Loucy (cell line): ENCODE data around the gene HPX.

ENCODE experiments used
- EZH2phosphoT487 ChIP-seq: fragments of 200-600 bp; IDR thresholded peaks from 2 replicates; pipeline ENCODE4 v1.6.1; 2018; ENCODE audit warnings: antibody characterized with exemption, mild to moderate bottlenecking, moderate library complexity, borderline replicate concordance
- TF ChIP-seq, protein P1 (sequence below): fragments of 200-600 bp; sonication (generic); conservative IDR thresholded peaks from 2 replicates; pipeline ENCODE4 v1.5.1; 2014; ENCODE audit warnings: mild to moderate bottlenecking, antibody characterized with exemption, low read length

DNA sequence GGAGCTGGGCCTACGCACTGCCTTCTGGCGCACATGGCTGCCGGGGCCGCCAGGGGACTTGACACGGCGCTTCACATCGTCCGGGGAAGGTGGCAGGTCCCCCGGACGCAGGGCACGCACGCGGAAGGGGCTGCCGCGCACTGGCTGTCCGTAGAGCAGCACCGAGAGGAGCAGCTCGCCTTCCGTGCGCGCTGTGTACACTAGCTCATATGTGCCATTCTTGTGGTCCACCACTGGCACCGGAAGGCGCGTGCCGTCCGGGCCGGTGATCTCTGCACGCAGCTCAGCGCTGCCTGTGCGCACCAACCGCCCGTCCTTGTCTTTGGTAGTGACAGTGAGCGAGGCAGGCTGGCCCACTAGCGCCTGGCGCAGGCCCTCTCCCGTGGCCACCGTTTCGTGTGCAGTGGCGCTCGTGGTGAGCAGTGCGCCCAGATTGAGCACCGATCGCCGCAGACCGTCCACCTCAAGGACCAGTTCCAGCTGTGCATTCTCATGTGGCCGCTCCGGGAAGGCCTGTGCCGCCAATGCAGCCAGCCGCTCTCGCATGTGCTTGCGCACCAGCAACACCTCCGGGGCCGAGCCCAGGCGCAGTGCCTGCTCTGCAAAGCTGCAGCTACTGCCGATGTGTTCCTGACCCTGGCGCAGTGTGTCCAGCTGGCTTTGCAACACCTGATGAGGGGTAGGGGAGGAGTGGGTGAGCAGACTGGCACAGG is 15.7 kb upstream of the HPX start:
- TF ChIP-seq, protein P1, sequence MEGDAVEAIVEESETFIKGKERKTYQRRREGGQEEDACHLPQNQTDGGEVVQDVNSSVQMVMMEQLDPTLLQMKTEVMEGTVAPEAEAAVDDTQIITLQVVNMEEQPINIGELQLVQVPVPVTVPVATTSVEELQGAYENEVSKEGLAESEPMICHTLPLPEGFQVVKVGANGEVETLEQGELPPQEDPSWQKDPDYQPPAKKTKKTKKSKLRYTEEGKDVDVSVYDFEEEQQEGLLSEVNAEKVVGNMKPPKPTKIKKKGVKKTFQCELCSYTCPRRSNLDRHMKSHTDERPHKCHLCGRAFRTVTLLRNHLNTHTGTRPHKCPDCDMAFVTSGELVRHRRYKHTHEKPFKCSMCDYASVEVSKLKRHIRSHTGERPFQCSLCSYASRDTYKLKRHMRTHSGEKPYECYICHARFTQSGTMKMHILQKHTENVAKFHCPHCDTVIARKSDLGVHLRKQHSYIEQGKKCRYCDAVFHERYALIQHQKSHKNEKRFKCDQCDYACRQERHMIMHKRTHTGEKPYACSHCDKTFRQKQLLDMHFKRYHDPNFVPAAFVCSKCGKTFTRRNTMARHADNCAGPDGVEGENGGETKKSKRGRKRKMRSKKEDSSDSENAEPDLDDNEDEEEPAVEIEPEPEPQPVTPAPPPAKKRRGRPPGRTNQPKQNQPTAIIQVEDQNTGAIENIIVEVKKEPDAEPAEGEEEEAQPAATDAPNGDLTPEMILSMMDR: no peak
- TF ChIP-seq EZH2phosphoT487: no peak
